ENCODE results near the gene RNASE1. TPM values are rescaled to one million over a fixed set of nuclear protein-coding genes. Genes with fewer than 3 reads are reported as not detected.

Gene RNASE1
- total RNA-seq: 3.6 and 7.1 TPM in 2 replicates

GRCh38 chr14:20802341-20803084 is at the start of gene RNASE1:
Gene RNASE1 (minus strand): TSS chr14:20802844. CDS start chr14:20802068, 776 bp downstream.

Other genes with a start within 250 kb of the RNASE1 start
- not detected in 2 replicates for gene RNASE9, start 241.8 kb downstream of the RNASE1 start, total RNA-seq
- not detected in 2 replicates for gene RNASE11, start 214.8 kb downstream of the RNASE1 start, total RNA-seq
- gene RNASE12, start 211.5 kb downstream of the RNASE1 start, total RNA-seq: not detected in 2 replicates
- gene OR6S1, start 161.2 kb downstream of the RNASE1 start, total RNA-seq: not detected in 2 replicates
- gene RNASE4, start 118.3 kb downstream of the RNASE1 start, total RNA-seq: 36.6 and 44.2 TPM in 2 replicates
- gene ANG, start 114.1 kb downstream of the RNASE1 start, total RNA-seq: 5.0 and 7.8 TPM in 2 replicates
- gene EDDM3A, start 57.0 kb downstream of the RNASE1 start, total RNA-seq: not detected in 2 replicates
- gene EDDM3B, start 34.4 kb downstream of the RNASE1 start, total RNA-seq: not detected in 2 replicates
- not detected in 2 replicates for gene RNASE6, start 21.6 kb downstream of the RNASE1 start, total RNA-seq
- not detected in 2 replicates for gene RNASE3, start 88.5 kb upstream of the RNASE1 start, total RNA-seq
- not detected in 2 replicates for gene RNASE2, start 152.6 kb upstream of the RNASE1 start, total RNA-seq
- gene METTL17, start 187.1 kb upstream of the RNASE1 start, total RNA-seq: 23.1 and 23.2 TPM in 2 replicates
- not detected in 2 replicates for gene SLC39A2, start 196.4 kb upstream of the RNASE1 start, total RNA-seq
- gene NDRG2, start 222.2 kb upstream of the RNASE1 start, total RNA-seq: 0.12 and 0.40 TPM in 2 replicates
- gene TPPP2, start 227.4 kb upstream of the RNASE1 start, total RNA-seq: not detected in 2 replicates
- not detected in 2 replicates for gene RNASE13, start 232.0 kb upstream of the RNASE1 start, total RNA-seq
- gene RNASE7, start 239.5 kb upstream of the RNASE1 start, total RNA-seq: not detected in 2 replicates

Measured in aortic smooth muscle cell (primary cell).